Left ventricle myocardium inferior (tissue), 1 donor: ENCODE data around the gene SUCLG1. TPM values are rescaled to one million over a fixed set of nuclear protein-coding genes. Genes with fewer than 3 reads are reported as not detected.
"Not testable (repeated sequence)": the region's sequence is repeated elsewhere in the genome, so short reads cannot be mapped to it uniquely, and the experiment has no call there.

ENCODE experiments used
- DNase-seq: peaks from one replicate; pipeline ENCODE4 v3.0.0-alpha.2; 2020
- H3K27ac ChIP-seq: fragments of 200-600 bp; replicated peaks from 2 replicates; pipeline ENCODE4 v1.8.0; 2021
- H3K27me3 ChIP-seq: fragments of 200-600 bp; 2 replicates; pipeline ENCODE4 v1.8.0; 2021; ENCODE audit warnings: low read depth
- H3K36me3 ChIP-seq: fragments of 200-600 bp; 2 replicates; pipeline ENCODE4 v1.8.0; 2021
- H3K4me1 ChIP-seq: fragments of 200-600 bp; 2 replicates; pipeline ENCODE4 v1.8.0; 2021
- H3K4me3 ChIP-seq: fragments of 200-600 bp; 2 replicates; pipeline ENCODE4 v1.8.0; 2021; ENCODE audit warnings: mild to moderate bottlenecking, moderate library complexity
- H3K9me3 ChIP-seq: fragments of 200-600 bp; replicated peaks from 2 replicates; pipeline ENCODE4 v1.8.0; 2021
- CTCF ChIP-seq: fragments of 200-600 bp; IDR thresholded peaks from 2 replicates; pipeline ENCODE4 v1.8.0; 2021; ENCODE audit warnings: antibody characterized with exemption, mild to moderate bottlenecking, borderline replicate concordance
- intact Hi-C: fragments of 100-400 bp; cut with micrococcal nuclease; formaldehyde crosslinking; loops from one replicate; pipeline ENCODE4 v1.11.0; 2022
- total RNA-seq: library from RNA; stranded (reverse); fragmentation: NEBNext Ultra II Directional; extraction: Animal tissue kit (Norgen Biotek cat#: 25700); gene quantifications from one replicate; pipeline ENCODE4 v1.2.1, GENCODE V29; 2021
- donor health status: DM: no; HTN: yes; CAD: no; lungs with severe emphysema.

The SUCLG1 gene
- total RNA-seq, 1 donor from 2014 or later, result 292 TPM

- H3K4me3 ChIP-seq, result no peak overlapping the region
- intact Hi-C loops, result no loop called here
- H3K9me3 ChIP-seq, result no peaks in the 10 kb centered on the region
- DNase-seq, result no peak
- H3K27me3 ChIP-seq, result no peaks in the 10 kb centered on the region
- no peaks in the 10 kb centered on the region for H3K4me1 ChIP-seq
- no peak for TF ChIP-seq CTCF
- H3K36me3 ChIP-seq, result peaks cover 42% of the 10 kb centered on the region
- no peak overlapping the region for H3K27ac ChIP-seq
Measured at GRCh38 chr2:84421791-84422190, 37.3 kb downstream of the SUCLG1 start.

GRCh38 chr2:84421197-84421596, 37.9 kb downstream of the SUCLG1 start:
- Histone ChIP-seq H3K4me1 (no peaks in the 10 kb centered on the region), H3K9me3 (no peaks in the 10 kb centered on the region), H3K36me3 (peaks cover 36% of the 10 kb centered on the region), H3K27me3 (no peaks in the 10 kb centered on the region), H3K27ac (no peak overlapping the region), H3K4me3 (no peak overlapping the region)
- intact Hi-C loops, result no loop called here
- DNase-seq, result no peak
- TF ChIP-seq CTCF, result no peak

- DNase-seq, result no peak
Measured at GRCh38 chr2:84417453-84418145, 41.5 kb downstream of the SUCLG1 start.

GRCh38 chr2:84409531-84409930, 49.5 kb downstream of the SUCLG1 start:
- TF ChIP-seq CTCF, result no peak
- H3K27ac ChIP-seq, result no peak overlapping the region
- H3K36me3 ChIP-seq, result no peaks in the 10 kb centered on the region
- H3K27me3 ChIP-seq, result no peaks in the 10 kb centered on the region
- H3K4me3 ChIP-seq, result no peak overlapping the region
- H3K4me1 ChIP-seq, result peaks cover 6% of the 10 kb centered on the region
- intact Hi-C loops, result no loop called here
- H3K9me3 ChIP-seq, result peaks cover 7% of the 10 kb centered on the region
- no peak for DNase-seq

More at GRCh38 chr2:84417453-84418145, 41.5 kb downstream of the SUCLG1 start:
- intact Hi-C loops, result no loop called here
- no peak for TF ChIP-seq CTCF
- Histone ChIP-seq H3K27me3 (no peaks in the 10 kb centered on the region), H3K9me3 (no peaks in the 10 kb centered on the region), H3K4me1 (no peaks in the 10 kb centered on the region), H3K4me3 (no peak overlapping the region), H3K27ac (no peak overlapping the region), H3K36me3 (peaks cover 5% of the 10 kb centered on the region)

GRCh38 chr2:84402111-84402510, 57.0 kb downstream of the SUCLG1 start:
- intact Hi-C loops, H3K36me3 ChIP-seq, H3K27me3 ChIP-seq, H3K4me1 ChIP-seq, DNase-seq, H3K27ac ChIP-seq, H3K4me3 ChIP-seq, H3K9me3 ChIP-seq: not testable (repeated sequence)

GRCh38 chr2:84399839-84400238, 59.2 kb downstream of the SUCLG1 start:
- DNase-seq, H3K9me3 ChIP-seq, H3K27ac ChIP-seq, H3K36me3 ChIP-seq, intact Hi-C loops, H3K27me3 ChIP-seq, H3K4me3 ChIP-seq, H3K4me1 ChIP-seq: not testable (repeated sequence)

GRCh38 chr2:84395820-84396219, 63.3 kb downstream of the SUCLG1 start:
- H3K27me3 ChIP-seq, result no peaks in the 10 kb centered on the region
- intact Hi-C loops, result no loop called here
- no peak for TF ChIP-seq CTCF

More at GRCh38 chr2:84395820-84396219, 63.3 kb downstream of the SUCLG1 start:
- no peak for DNase-seq
- Histone ChIP-seq H3K9me3 (no peaks in the 10 kb centered on the region), H3K27ac (no peak overlapping the region), H3K4me3 (no peak overlapping the region), H3K4me1 (no peaks in the 10 kb centered on the region), H3K36me3 (no peaks in the 10 kb centered on the region)
